ENCODE results near the gene RNF180.
"Not testable (repeated sequence)": the region's sequence is repeated elsewhere in the genome, so short reads cannot be mapped to it uniquely, and the experiment has no call there.

RNF180 gene

DNA sequence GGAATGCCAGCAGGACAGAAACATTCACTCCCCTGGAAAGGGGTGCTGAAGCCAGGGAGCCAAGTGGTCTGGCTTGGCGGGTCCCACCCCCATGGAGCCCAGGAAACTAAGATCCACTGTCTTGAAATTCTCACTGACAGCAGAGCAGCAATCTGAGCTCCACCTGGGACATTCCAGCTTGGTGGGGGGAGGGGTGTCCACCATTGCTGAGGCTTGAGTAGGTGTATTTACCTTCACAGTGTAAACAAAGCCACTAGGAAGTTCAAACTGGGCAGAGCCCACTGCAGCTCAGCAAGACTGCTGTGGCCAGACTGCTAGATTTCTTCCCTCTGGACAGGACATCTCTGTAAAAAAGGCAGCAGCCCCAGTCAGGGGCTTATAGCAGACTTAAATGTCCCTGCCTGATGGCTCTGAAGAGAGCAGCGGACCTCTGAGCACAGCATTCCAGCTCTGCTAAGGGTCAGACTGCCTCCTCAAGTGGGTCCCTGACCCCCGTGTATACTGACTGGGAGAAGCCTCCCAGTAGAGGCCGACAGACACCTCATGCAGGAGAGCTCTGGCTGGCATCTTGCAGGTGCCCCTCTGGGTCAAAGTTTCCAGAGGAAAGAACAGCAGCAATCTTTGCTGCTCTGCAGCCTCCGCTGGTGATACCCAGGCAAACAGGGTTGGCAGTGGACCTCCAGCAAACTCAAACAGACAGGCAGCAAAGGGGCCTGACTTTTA, 241.6 kb downstream of the RNF180 start:
- DNase-seq = not testable (repeated sequence)

DNA sequence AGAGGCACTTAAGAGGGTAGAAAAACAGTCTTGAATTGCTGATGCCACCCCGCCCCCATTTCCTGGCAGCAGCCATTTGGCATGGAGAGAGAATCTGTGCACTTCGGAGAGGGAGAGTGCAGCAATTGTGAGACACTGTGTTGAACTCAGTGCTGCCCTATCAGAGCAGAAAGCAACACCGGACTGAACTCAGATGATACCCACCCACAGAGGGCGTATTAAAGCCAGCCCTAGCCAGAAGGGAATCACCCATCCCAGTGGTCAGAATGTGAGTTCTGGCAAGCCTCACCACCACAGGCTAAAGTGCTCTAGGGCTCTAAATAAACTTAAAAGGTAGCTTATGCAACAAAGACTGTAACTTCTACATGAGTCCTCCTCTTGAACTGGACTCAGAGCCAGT, 251.7 kb downstream of the RNF180 start:
- DNase-seq = no peak

DNA sequence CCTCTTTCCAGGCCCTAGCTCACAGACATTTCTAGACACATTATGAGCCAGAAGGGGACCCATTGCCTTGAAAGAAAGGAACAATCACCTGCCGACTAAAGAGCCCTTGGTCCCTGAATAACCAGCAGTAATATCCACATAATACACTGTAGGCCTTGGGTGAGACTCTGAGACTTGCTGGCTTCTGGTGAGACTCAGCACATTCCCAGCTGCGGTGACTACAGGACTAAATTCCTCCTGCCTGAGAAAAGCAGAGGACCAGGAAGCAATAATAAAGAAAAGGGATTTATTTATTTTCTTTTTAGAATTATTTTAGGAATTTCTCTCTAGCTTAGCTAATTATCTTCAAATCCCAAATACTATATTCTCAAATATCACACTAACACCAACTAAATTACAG, 252.4 kb downstream of the RNF180 start:
- no peak for DNase-seq

All from NCI-H1436 (cell line).